H9 (cell line): ENCODE results near the gene PFDN2. TPM values are rescaled to one million over a fixed set of nuclear protein-coding genes. Genes with fewer than 3 reads are reported as not detected.
A peak's percentile ranks its signal among the peaks of the same experiment; 100 is the strongest.

ENCODE experiments used
- DNase-seq: peaks from one replicate; pipeline ENCODE4 v3.0.0-alpha.2; 2017
- H2AFZ ChIP-seq: one replicate; pipeline ENCODE4 v1.6.1; 2013; ENCODE audit warnings: mild to moderate bottlenecking, low read length, control low read depth, moderate library complexity
- H2AK5ac ChIP-seq: 2 replicates; pipeline ENCODE4 v1.6.1; 2013; ENCODE audit warnings: low read length, control low read depth, mixed read lengths; ENCODE audit not compliant: insufficient read length
- H2BK120ac ChIP-seq: one replicate; pipeline ENCODE4 v1.6.1; 2013; ENCODE audit warnings: low read depth, mild to moderate bottlenecking, low read length, control low read depth, inconsistent platforms; ENCODE audit not compliant: poor library complexity, severe bottlenecking
- H2BK12ac ChIP-seq: 2 replicates; pipeline ENCODE4 v1.6.1; 2013; ENCODE audit warnings: low read length, control low read depth, mixed read lengths, low read depth; ENCODE audit not compliant: insufficient read length
- H2BK15ac ChIP-seq: 2 replicates; pipeline ENCODE4 v1.6.1; 2013; ENCODE audit warnings: low read depth, low read length, control low read depth
- H2BK20ac ChIP-seq: one replicate; pipeline ENCODE4 v1.6.1; 2013; ENCODE audit warnings: low read depth, mild to moderate bottlenecking, low read length, control low read depth, inconsistent platforms; ENCODE audit not compliant: poor library complexity, severe bottlenecking
- H2BK5ac ChIP-seq: 2 replicates; pipeline ENCODE4 v1.6.1; 2013; ENCODE audit warnings: low read length, control low read depth, mixed read lengths; ENCODE audit not compliant: insufficient read length
- H3K14ac ChIP-seq: 2 replicates; pipeline ENCODE4 v1.6.1; 2013; ENCODE audit warnings: low read length, control low read depth; ENCODE audit not compliant: insufficient read depth
- H3K18ac ChIP-seq: 2 replicates; pipeline ENCODE4 v1.6.1; 2013; ENCODE audit warnings: low read depth, mild to moderate bottlenecking, mixed read lengths, low read length, control low read depth; ENCODE audit not compliant: insufficient read length
- H3K23ac ChIP-seq: 2 replicates; pipeline ENCODE4 v1.6.1; 2013; ENCODE audit warnings: low read length, control low read depth, mixed read lengths, low read depth; ENCODE audit not compliant: insufficient read length
- H3K23me2 ChIP-seq: 2 replicates; pipeline ENCODE4 v1.6.1; 2013; ENCODE audit warnings: low read depth, mild to moderate bottlenecking, mixed read lengths, low read length, control low read depth; ENCODE audit not compliant: insufficient read length, poor library complexity, severe bottlenecking
- H3K27ac ChIP-seq: 2 replicates; pipeline ENCODE4 v1.5.1; 2013; ENCODE audit warnings: low read length, control low read depth, mixed read lengths, low read depth; ENCODE audit not compliant: insufficient read length
- H3K27me3 ChIP-seq: 2 replicates; pipeline ENCODE4 v1.6.1; 2013; ENCODE audit warnings: low read length, control low read depth, inconsistent platforms; ENCODE audit not compliant: insufficient read depth
- H3K4ac ChIP-seq: 2 replicates; pipeline ENCODE4 v1.6.1; 2013; ENCODE audit warnings: low read depth, mild to moderate bottlenecking, control low read depth, inconsistent platforms, low read length, moderate library complexity
- H3K4me1 ChIP-seq: 2 replicates; pipeline ENCODE4 v1.6.1; 2013; ENCODE audit warnings: low read length, control low read depth, inconsistent platforms; ENCODE audit not compliant: insufficient read depth
- H3K4me2 ChIP-seq: 2 replicates; pipeline ENCODE4 v1.6.1; 2013; ENCODE audit warnings: low read length, control low read depth, mixed read lengths; ENCODE audit not compliant: insufficient read length, insufficient read depth
- H3K56ac ChIP-seq: 2 replicates; pipeline ENCODE4 v1.6.1; 2013; ENCODE audit warnings: low read depth, mild to moderate bottlenecking, mixed read lengths, low read length, control low read depth; ENCODE audit not compliant: insufficient read length
- H3K79me1 ChIP-seq: 2 replicates; pipeline ENCODE4 v1.6.1; 2013; ENCODE audit warnings: low read depth, mild to moderate bottlenecking, moderate library complexity, low read length, control low read depth, inconsistent platforms; ENCODE audit not compliant: insufficient read depth, poor library complexity, severe bottlenecking
- H3K79me2 ChIP-seq: 2 replicates; pipeline ENCODE4 v1.6.1; 2013; ENCODE audit warnings: low read length, control low read depth, inconsistent platforms; ENCODE audit not compliant: insufficient read depth
- H3K9ac ChIP-seq: 2 replicates; pipeline ENCODE4 v1.6.1; 2013; ENCODE audit warnings: low read length, control low read depth, mixed read lengths; ENCODE audit not compliant: insufficient read length; ENCODE audit errors: extremely low read depth
- H3K9me3 ChIP-seq: one replicate; pipeline ENCODE4 v1.6.1; 2013; ENCODE audit warnings: low read depth, low read length, inconsistent platforms; ENCODE audit not compliant: control insufficient read depth
- H3T11ph ChIP-seq: one replicate; pipeline ENCODE4 v1.6.1; 2013; ENCODE audit warnings: mild to moderate bottlenecking, low read length, control low read depth, inconsistent platforms
- H4K20me1 ChIP-seq: one replicate; pipeline ENCODE4 v1.6.1; 2013; ENCODE audit not compliant: control insufficient read depth, insufficient read length, insufficient read depth
- H4K5ac ChIP-seq: 2 replicates; pipeline ENCODE4 v1.6.1; 2013; ENCODE audit warnings: low read depth, mild to moderate bottlenecking, mixed read lengths, low read length, control low read depth; ENCODE audit not compliant: insufficient read length
- H4K8ac ChIP-seq: replicated peaks from 2 replicates; pipeline ENCODE4 v1.6.1; 2013; ENCODE audit warnings: low read length, control low read depth, mixed read lengths, low read depth; ENCODE audit not compliant: insufficient read length
- H4K91ac ChIP-seq: 2 replicates; pipeline ENCODE4 v1.6.1; 2013; ENCODE audit warnings: low read depth, mild to moderate bottlenecking, moderate library complexity, mixed read lengths, low read length, control low read depth; ENCODE audit not compliant: insufficient read length
- H3K27ac Mint-ChIP-seq, 3 experiments: 2 replicates in 2 of 3; 3 replicates in 1 of 3; pipeline ENCODE4 v1.8.0; 2020 to 2021; ENCODE audit warnings: mixed read lengths in 3 of 3, mild to moderate bottlenecking in 1 of 3, moderate library complexity in 1 of 3
- H3K27me3 Mint-ChIP-seq: 2 replicates; pipeline ENCODE4 v1.8.0; 2021; ENCODE audit warnings: low read depth, mild to moderate bottlenecking, moderate library complexity, mixed read lengths
- H3K36me3 Mint-ChIP-seq, 3 experiments: 2 replicates in 2 of 3; 3 replicates in 1 of 3; pipeline ENCODE4 v1.8.0; 2020 to 2021; ENCODE audit warnings: low read depth in 3 of 3, mixed read lengths in 3 of 3; ENCODE audit not compliant: insufficient read depth in 1 of 3
- H3K4me1 Mint-ChIP-seq, 2 experiments: 2 replicates each; pipeline ENCODE4 v1.8.0; 2020; ENCODE audit warnings: mixed read lengths in 2 of 2
- H3K4me3 Mint-ChIP-seq, 2 experiments: 2 replicates in 1 of 2; 3 replicates in 1 of 2; pipeline ENCODE4 v1.8.0; 2020 to 2021; ENCODE audit warnings: mild to moderate bottlenecking in 2 of 2, mixed read lengths in 2 of 2, moderate library complexity in 1 of 2
- H3K9me3 Mint-ChIP-seq, 2 experiments: 2 replicates in 1 of 2; 3 replicates in 1 of 2; pipeline ENCODE4 v1.8.0; 2020; ENCODE audit warnings: mild to moderate bottlenecking in 2 of 2, mixed read lengths in 2 of 2, moderate library complexity in 1 of 2
- CTCF ChIP-seq: fragments of 200-600 bp; sonication (generic); conservative IDR thresholded peaks from 3 replicates; pipeline ENCODE4 v1.8.0; 2021; ENCODE audit warnings: antibody characterized with exemption, mild to moderate bottlenecking
- WGBS: extraction: QIAGEN DNeasy Blood & Tissue Kit; methylation state at CpG from one replicate; pipeline ENCODE4 v1.1.7; 2013; ENCODE audit warnings: missing lambda C conversion rate, low lambda C conversion rate, mixed read lengths; ENCODE audit not compliant: insufficient read length; ENCODE audit errors: extremely low coverage; 5-methylcytosine and 5-hydroxymethylcytosine counted together
- total RNA-seq: library from RNA; stranded (reverse); gene quantifications from 2 replicates; pipeline ENCODE4 v1.2.1, GENCODE V29; 2021

Gene PFDN2
- total RNA-seq, 1 experiment from 2014 or later, result 71.8 TPM

GRCh38 chr1:161162806-161163205 lies 45.0 kb upstream of the PFDN2 start:
- Histone ChIP-seq H4K20me1 (no peaks in the 10 kb centered on the region), H3K4me1 (no peaks in the 10 kb centered on the region), H3K56ac (no peak overlapping the region), H2BK5ac (no peak overlapping the region), H3K4ac (no peak overlapping the region), H3K9me3 (no peaks in the 10 kb centered on the region), H3K79me1 (no peaks in the 10 kb centered on the region), H2AK5ac (no peak overlapping the region), H2BK15ac (no peak overlapping the region), H3K23ac (no peak overlapping the region), H3K79me2 (no peaks in the 10 kb centered on the region), H3K9ac (no peak overlapping the region), H4K5ac (no peak overlapping the region), H3K27ac (no peak overlapping the region), H2BK120ac (no peak overlapping the region), H3K18ac (no peak overlapping the region), H3K4me2 (no peak overlapping the region), H2BK12ac (no peak overlapping the region), H3K23me2 (peaks cover 16% of the 10 kb centered on the region), H2AFZ (no peak overlapping the region), H3T11ph (no peak overlapping the region), H3K14ac (no peak overlapping the region), H2BK20ac (no peak overlapping the region), H3K27me3 (no peaks in the 10 kb centered on the region), H4K8ac (no peak overlapping the region), H4K91ac (no peak overlapping the region)
- TF ChIP-seq CTCF, result no peak
- no peaks in the 10 kb centered on the region for H3K9me3 Mint-ChIP-seq
- peaks cover 21 to 57% (median 45%) of the 10 kb centered on the region in 3 experiments for H3K36me3 Mint-ChIP-seq
- peak overlapping the region in 1 of 2 experiments; percentile 49; a peak in 1 of 5 replicates for H3K4me3 Mint-ChIP-seq
- peaks cover 33 to 37% of the 10 kb centered on the region in 2 experiments for H3K4me1 Mint-ChIP-seq
- no CpG with 5 or more reads among the region's 10 CpGs for WGBS
- DNase-seq, result no peak
- no peak overlapping the region; a peak in 1 of 7 replicates for H3K27ac Mint-ChIP-seq
- no peaks in the 10 kb centered on the region; the same call in 1 of the 2 replicates for H3K27me3 Mint-ChIP-seq
